Inferior parietal cortex (tissue), 1 donor: ENCODE results near the gene IGSF3.
"Not testable (repeated sequence)": the region's sequence is repeated elsewhere in the genome, so short reads cannot be mapped to it uniquely, and the experiment has no call there.

Experiments used
- DNase-seq: peaks from one replicate; pipeline ENCODE4 v3.0.0-alpha.2; 2016; ENCODE audit errors: extremely low spot score

The IGSF3 gene

GRCh38 chr1:116574581-116575291, 92.8 kb downstream of the IGSF3 start:
- DNase-seq = peak; percentile 91

GRCh38 chr1:116573431-116574095, 94.0 kb downstream of the IGSF3 start:
- no peak for DNase-seq

GRCh38 chr1:116572771-116573430, 94.6 kb downstream of the IGSF3 start:
- no peak for DNase-seq

GRCh38 chr1:116572099-116572498, 95.4 kb downstream of the IGSF3 start:
- no peak for DNase-seq

- DNase-seq = no peak
Measured at GRCh38 chr1:116571215-116571919, 96.2 kb downstream of the IGSF3 start.

- DNase-seq = peak; percentile 66
Measured at GRCh38 chr1:116570358-116571214, 96.9 kb downstream of the IGSF3 start, which contains the start of gene CD58. CD58 (minus strand) TSS chr1:116571026; CDS start chr1:116570972, 54 bp downstream.

DNA sequence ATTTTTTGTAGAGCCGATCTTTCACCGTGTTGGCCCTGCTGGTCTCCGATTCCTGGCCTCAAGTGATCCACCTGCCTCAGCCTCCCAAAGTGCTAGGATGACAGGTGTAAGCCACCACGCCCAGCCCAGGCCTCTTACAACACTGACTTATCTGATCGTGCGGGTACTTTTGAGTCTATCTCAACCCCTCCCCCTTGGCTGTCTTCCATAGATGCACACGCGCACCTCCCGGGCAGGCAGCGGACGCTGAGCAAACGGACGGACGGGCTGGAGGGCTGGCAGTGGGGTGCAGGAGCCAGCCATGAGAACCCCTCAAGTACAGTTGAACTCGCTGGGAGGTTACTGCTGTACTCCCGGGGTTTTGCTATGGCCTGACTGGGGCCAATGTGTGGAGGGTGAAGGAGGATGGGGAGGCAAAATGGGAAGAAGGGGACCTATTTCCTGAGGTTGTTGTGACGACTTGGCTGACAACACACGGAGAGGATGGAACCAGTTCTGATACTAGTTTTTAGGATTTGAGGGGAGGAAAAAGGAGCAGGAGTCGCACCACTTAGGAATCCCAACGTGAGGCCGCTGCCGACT, 97.7 kb downstream of the IGSF3 start:
- DNase-seq = no peak

- DNase-seq = no peak
Measured at GRCh38 chr1:116569381-116569670, 98.2 kb downstream of the IGSF3 start.

DNA sequence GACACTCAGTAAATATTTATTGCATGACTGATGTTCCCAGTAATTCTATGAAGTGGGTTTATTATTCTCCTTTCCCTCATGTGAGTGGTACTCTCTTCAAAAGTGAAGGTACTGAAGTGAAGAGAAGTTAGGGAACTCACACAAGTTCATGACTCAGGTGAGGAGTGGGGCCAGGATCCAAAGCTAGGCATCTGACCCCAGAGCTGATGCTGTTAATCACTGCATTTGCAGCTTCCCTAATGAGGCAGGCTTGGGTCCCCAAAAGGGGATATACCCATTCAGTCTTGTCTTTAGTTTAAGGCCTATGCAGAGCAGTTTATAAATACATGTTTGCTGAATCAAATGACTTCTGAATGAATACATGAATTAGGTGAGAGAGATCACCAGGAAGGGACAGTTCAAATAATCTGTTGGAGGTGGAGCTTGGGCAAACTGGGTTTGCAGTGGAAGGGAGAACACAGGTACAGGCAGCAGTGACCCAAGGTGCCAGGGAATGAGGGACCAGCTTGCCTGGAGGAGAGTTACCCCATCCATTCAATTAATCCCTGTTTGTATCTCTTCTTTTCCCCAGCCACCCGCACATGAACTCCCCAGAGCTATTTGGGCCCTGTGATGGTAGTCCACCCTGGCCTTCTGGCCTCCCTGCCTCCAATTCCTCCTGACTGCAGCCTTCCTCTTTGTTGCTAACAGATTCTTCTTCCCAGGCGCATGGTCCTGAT, 98.7 kb downstream of the IGSF3 start:
- DNase-seq = no peak

DNA sequence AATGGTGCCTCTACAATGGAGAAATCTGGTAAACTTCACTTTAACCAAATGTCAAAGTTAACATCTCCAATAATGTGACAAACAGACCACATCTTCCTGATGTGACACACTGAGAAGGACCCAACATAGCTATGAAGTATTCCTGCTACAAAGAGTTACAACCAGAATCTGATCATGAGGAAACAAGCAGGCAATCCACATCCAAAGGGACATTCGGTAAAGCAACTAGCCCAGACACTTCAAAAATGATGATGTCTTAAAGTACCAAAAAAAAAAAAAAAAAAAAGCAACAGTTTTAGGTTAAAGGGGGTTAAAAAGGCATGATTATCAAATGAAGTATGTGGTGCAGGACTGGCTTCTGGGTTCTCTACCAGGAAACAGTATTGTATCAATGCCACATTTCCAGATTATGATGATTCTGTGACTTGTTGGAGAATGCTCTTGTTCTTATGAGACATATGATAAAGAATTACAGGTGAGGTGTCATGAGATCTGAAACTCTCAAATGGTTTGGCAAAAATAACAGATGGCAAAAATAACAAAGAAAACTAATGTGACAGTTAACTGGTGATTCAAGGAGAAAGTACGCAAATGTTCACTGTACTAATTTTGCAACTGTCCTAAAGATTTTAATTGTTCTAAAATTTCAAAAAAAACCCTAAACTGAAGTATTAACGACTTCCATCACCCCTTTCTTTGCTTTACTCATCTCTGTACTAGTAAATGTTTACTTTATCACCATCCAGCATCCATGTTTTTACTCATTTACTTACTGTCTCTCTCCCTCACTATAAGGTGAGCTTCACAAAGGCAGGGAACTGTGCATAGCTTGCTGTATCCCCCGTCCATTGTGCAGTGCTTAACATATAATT, 99.5 kb downstream of the IGSF3 start:
- no peak for DNase-seq

DNA sequence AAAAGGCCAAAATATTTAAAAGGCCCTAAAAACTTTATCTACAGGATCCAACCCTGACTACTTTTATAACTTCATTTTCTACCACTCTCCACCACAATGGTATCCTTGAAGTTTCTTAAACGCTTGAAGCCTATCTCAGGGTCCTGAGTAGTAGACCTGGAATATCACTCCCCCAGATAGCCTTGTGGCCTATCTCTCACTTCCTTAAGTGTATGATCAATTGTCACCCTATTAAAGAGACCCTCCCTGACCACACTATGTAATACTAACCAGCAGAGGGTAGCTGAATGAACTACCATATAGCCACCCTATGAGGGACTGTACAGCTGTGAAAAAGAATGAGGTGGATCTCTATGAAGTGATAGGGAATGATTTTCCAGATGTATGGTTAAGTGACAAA, 102.3 kb downstream of the IGSF3 start:
- no peak for DNase-seq

GRCh38 chr1:116564426-116564825, 103.1 kb downstream of the IGSF3 start:
- no peak for DNase-seq

GRCh38 chr1:116562465-116562864, 105.1 kb downstream of the IGSF3 start:
- DNase-seq = not testable (repeated sequence)

GRCh38 chr1:116561563-116561962, 106.0 kb downstream of the IGSF3 start:
- DNase-seq = no peak

GRCh38 chr1:116560704-116561490, 106.6 kb downstream of the IGSF3 start:
- no peak for DNase-seq

DNA sequence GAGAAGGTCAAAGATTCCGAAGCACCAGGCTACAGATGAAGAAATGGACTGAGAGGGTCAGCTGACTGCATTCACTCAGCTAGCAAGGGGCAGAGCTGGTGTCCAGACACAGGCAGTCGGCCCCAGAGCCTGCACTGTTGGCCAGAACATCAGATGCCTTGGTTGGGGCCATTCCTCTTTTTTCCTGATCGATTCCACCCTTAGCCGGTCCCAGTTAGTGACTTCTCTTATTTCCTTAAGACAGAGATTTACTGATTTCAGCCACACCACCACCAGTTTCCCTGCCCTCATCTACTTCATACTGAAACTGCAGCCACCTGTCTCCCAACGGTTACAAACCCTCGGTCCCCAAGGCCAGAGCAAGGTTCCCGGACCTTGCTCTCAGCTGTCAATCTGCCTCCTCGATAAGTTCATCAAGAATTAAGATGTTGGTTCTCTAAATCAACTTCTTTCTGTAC, 108.2 kb downstream of the IGSF3 start:
- DNase-seq = no peak

- DNase-seq = no peak
Measured at GRCh38 chr1:116558571-116558970, 109.0 kb downstream of the IGSF3 start.

GRCh38 chr1:116558140-116558549, 109.4 kb downstream of the IGSF3 start:
- no peak for DNase-seq
